ENCODE results near the gene MAD2L1.
"Not testable (repeated sequence)": the region's sequence is repeated elsewhere in the genome, so short reads cannot be mapped to it uniquely, and the experiment has no call there.

Gene MAD2L1

DNA sequence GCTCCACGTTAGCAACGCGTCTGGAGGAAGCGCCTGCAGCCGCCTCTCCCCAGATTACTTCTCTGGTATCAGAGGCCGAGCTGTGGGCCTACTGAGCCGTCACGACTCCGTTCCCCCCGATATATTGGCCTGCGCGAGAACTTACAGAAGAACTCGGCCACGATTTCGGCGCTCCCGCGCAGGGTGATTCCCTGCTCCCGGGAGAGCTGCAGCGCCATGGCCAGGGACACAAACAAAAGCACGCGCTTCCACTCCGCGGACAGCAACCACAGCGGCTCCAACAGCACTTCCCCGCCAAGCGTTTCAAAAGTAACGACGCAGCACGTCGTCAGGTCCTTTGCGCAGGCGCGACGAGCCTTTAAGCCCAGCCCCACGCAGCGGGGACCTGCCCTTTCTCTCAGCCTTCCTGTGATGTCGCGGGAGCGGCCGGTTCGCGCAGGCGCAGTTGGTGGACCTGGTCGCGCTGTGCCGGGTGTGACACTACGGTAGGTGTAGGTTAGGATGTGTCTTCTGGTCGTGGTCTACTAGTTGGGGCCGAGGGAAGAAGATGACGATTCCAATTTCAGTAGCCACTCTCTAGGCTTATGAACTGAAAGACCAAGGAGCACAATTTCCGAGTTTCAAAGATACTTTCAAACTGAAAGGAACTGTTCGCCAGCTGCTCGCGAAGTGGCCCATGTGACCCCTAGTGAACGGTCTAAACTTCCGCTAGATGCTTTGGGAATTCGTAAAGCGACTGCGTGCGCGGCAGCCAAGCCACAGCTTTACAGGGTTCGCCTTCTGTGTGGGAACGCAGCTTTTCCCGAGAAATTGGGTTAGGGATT, at the start of gene MAD2L1:
MAD2L1 (minus strand) TSS at position 332 of the 824 bp plus-strand sequence; CDS start at position 218, 114 bp downstream.
- peak; percentile 99 for DNase-seq (ENCODE audit: low spot score)
- H3K9me3 Mint-ChIP-seq: no peaks in the 10 kb centered on the region
- H3K4me3 Mint-ChIP-seq: peak within 1 kb of the TSS; percentile 96
- H3K4me1 Mint-ChIP-seq (ENCODE audit: low read depth): peaks cover 50% of the 10 kb centered on the region
- H3K27ac Mint-ChIP-seq: peak within 1 kb of the TSS; percentile 99
- H3K36me3 Mint-ChIP-seq (ENCODE audit: low read depth): peaks cover 34% of the 10 kb centered on the region
- H3K27me3 Mint-ChIP-seq (ENCODE audit: low read depth): no peaks in the 10 kb centered on the region

- H3K4me1 Mint-ChIP-seq (ENCODE audit: low read depth): no peaks in the 10 kb centered on the region
- H3K27me3 Mint-ChIP-seq (ENCODE audit: low read depth): no peaks in the 10 kb centered on the region
- no peaks in the 10 kb centered on the region for H3K36me3 Mint-ChIP-seq (ENCODE audit: low read depth)
- no peak for DNase-seq (ENCODE audit: low spot score)
- H3K9me3 Mint-ChIP-seq: no peaks in the 10 kb centered on the region
- no peak overlapping the region for H3K4me3 Mint-ChIP-seq
- no peak overlapping the region for H3K27ac Mint-ChIP-seq
Measured at GRCh38 chr4:120111745-120112144, 45.1 kb upstream of the MAD2L1 start.

GRCh38 chr4:120109406-120109805, 42.8 kb upstream of the MAD2L1 start:
- no peak for DNase-seq (ENCODE audit: low spot score)
- Mint-ChIP-seq H3K4me3 (no peak overlapping the region), H3K27me3 (ENCODE audit: low read depth) (no peaks in the 10 kb centered on the region), H3K36me3 (ENCODE audit: low read depth) (no peaks in the 10 kb centered on the region), H3K27ac (no peak overlapping the region), H3K9me3 (no peaks in the 10 kb centered on the region), H3K4me1 (ENCODE audit: low read depth) (no peaks in the 10 kb centered on the region)

DNA sequence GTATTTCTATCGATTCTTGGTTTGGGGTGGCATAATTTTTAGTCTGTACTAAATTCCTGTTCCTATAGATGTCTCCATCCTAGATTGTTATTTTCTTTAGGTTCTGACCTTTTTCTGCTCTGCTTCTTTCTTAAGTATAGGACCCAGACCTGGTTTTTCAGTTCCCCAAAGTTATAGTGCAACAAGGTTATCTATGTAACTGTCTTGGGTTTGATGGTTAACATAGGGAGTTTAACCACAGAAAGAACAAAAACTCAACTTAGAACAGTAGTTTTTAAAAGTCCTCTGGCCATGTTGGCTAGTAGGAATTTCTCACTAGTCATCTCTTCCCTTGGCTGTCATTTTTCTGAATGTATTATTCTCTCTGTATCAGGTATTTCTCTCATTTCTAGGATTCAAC, 38.8 kb upstream of the MAD2L1 start:
- Mint-ChIP-seq H3K4me3 (no peak overlapping the region), H3K9me3 (no peaks in the 10 kb centered on the region), H3K4me1 (ENCODE audit: low read depth) (no peaks in the 10 kb centered on the region), H3K36me3 (ENCODE audit: low read depth) (no peaks in the 10 kb centered on the region), H3K27me3 (ENCODE audit: low read depth) (peaks cover 2% of the 10 kb centered on the region), H3K27ac (no peak overlapping the region)
- no peak for DNase-seq (ENCODE audit: low spot score)

GRCh38 chr4:120096508-120097297, 30.1 kb upstream of the MAD2L1 start:
- no peaks in the 10 kb centered on the region for H3K9me3 Mint-ChIP-seq
- H3K27me3 Mint-ChIP-seq (ENCODE audit: low read depth): peaks cover 2% of the 10 kb centered on the region
- no peak for DNase-seq (ENCODE audit: low spot score)
- H3K27ac Mint-ChIP-seq: no peak overlapping the region
- H3K4me3 Mint-ChIP-seq: no peak overlapping the region
- no peaks in the 10 kb centered on the region for H3K36me3 Mint-ChIP-seq (ENCODE audit: low read depth)
- no peaks in the 10 kb centered on the region for H3K4me1 Mint-ChIP-seq (ENCODE audit: low read depth)

GRCh38 chr4:120088507-120088906, 21.9 kb upstream of the MAD2L1 start:
- no peaks in the 10 kb centered on the region for H3K9me3 Mint-ChIP-seq
- DNase-seq (ENCODE audit: low spot score): no peak
- H3K36me3 Mint-ChIP-seq (ENCODE audit: low read depth): no peaks in the 10 kb centered on the region
- H3K27me3 Mint-ChIP-seq (ENCODE audit: low read depth): peaks cover 3% of the 10 kb centered on the region
- no peaks in the 10 kb centered on the region for H3K4me1 Mint-ChIP-seq (ENCODE audit: low read depth)
- no peak overlapping the region for H3K4me3 Mint-ChIP-seq
- no peak overlapping the region for H3K27ac Mint-ChIP-seq

GRCh38 chr4:120088066-120088465, 21.4 kb upstream of the MAD2L1 start:
- not testable (repeated sequence) for H3K9me3 Mint-ChIP-seq; H3K27me3 Mint-ChIP-seq (ENCODE audit: low read depth); DNase-seq (ENCODE audit: low spot score); H3K4me3 Mint-ChIP-seq; H3K4me1 Mint-ChIP-seq (ENCODE audit: low read depth); H3K36me3 Mint-ChIP-seq (ENCODE audit: low read depth); H3K27ac Mint-ChIP-seq

- H3K9me3 Mint-ChIP-seq: no peaks in the 10 kb centered on the region
- H3K4me1 Mint-ChIP-seq (ENCODE audit: low read depth): no peaks in the 10 kb centered on the region
- H3K36me3 Mint-ChIP-seq (ENCODE audit: low read depth): no peaks in the 10 kb centered on the region
- no peak overlapping the region for H3K4me3 Mint-ChIP-seq
- no peak for DNase-seq (ENCODE audit: low spot score)
- H3K27me3 Mint-ChIP-seq (ENCODE audit: low read depth): peaks cover 9% of the 10 kb centered on the region
- H3K27ac Mint-ChIP-seq: no peak overlapping the region
Measured at GRCh38 chr4:120085705-120086104, 19.1 kb upstream of the MAD2L1 start.

DNA sequence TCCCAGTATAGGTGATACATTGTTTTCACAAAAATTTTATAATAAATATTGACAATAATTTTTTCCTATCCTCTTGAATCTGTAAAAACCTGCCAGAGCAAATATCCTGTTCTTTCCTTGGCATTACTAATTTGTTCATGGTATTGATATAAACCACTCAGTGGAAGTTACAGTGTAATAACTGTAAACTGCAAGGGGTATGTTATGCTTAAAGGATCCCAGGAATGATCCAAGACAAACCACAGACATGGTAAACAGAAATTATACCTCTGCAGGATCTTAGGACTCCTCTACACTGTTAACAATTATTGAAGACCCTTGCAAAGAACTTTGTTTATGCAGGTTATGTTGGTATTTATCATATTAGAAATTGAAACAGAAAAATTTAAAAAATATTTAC, 17.7 kb upstream of the MAD2L1 start:
- Mint-ChIP-seq H3K4me1 (ENCODE audit: low read depth) (no peaks in the 10 kb centered on the region), H3K27me3 (ENCODE audit: low read depth) (peaks cover 9% of the 10 kb centered on the region), H3K9me3 (no peaks in the 10 kb centered on the region), H3K27ac (no peak overlapping the region), H3K4me3 (no peak overlapping the region), H3K36me3 (ENCODE audit: low read depth) (no peaks in the 10 kb centered on the region)
- DNase-seq (ENCODE audit: low spot score): no peak

DNA sequence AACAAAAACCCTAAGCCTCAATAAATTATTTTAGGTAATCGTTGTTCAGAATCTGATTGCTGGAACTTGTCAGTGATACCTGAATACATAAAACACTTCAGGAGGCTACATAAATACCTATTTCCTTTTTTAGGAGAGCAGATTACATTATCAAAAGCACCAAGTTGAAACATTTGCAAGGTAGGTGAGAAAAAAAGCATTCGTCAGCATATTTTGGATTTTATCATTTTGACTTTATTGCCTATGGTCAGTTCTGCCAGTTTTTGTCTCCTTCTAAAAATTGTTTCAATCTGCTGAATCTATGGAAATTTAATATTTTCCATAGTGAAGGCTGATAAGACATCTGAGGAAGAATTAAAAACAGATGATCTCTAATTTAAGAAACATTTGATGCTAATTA, 16.5 kb upstream of the MAD2L1 start:
- Mint-ChIP-seq H3K4me3 (no peak overlapping the region), H3K9me3 (no peaks in the 10 kb centered on the region), H3K36me3 (ENCODE audit: low read depth) (no peaks in the 10 kb centered on the region), H3K27ac (no peak overlapping the region), H3K4me1 (ENCODE audit: low read depth) (no peaks in the 10 kb centered on the region), H3K27me3 (ENCODE audit: low read depth) (peaks cover 9% of the 10 kb centered on the region)
- no peak for DNase-seq (ENCODE audit: low spot score)

DNA sequence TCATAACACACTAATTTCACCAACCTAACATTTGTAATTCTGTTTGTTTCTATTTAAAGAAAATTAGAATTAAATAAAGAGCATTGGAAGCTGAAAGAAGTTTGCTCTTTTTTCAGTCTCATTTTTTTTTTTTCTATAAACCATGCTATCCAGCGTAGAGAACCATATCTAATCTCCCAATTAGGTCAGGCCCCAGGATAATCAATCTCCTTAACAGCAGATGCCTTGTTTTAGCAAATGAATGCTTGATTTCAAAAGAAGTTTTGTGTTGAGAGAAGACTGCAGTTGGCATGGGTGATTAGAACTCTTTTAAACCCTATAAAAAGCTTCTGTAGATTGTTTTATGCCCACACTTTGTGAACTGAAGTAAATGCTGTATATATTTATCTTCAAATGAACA, 15.6 kb upstream of the MAD2L1 start:
- Mint-ChIP-seq H3K27ac (no peak overlapping the region), H3K9me3 (no peaks in the 10 kb centered on the region), H3K36me3 (ENCODE audit: low read depth) (no peaks in the 10 kb centered on the region), H3K4me1 (ENCODE audit: low read depth) (no peaks in the 10 kb centered on the region), H3K4me3 (no peak overlapping the region), H3K27me3 (ENCODE audit: low read depth) (peaks cover 9% of the 10 kb centered on the region)
- no peak for DNase-seq (ENCODE audit: low spot score)

- Mint-ChIP-seq H3K27me3 (ENCODE audit: low read depth) (peaks cover 9% of the 10 kb centered on the region), H3K9me3 (no peaks in the 10 kb centered on the region), H3K4me3 (no peak overlapping the region), H3K36me3 (ENCODE audit: low read depth) (no peaks in the 10 kb centered on the region), H3K4me1 (ENCODE audit: low read depth) (no peaks in the 10 kb centered on the region), H3K27ac (no peak overlapping the region)
- DNase-seq (ENCODE audit: low spot score): no peak
Measured at GRCh38 chr4:120081726-120082125, 15.1 kb upstream of the MAD2L1 start.

- no peak overlapping the region for H3K4me3 Mint-ChIP-seq
- no peaks in the 10 kb centered on the region for H3K4me1 Mint-ChIP-seq (ENCODE audit: low read depth)
- H3K27me3 Mint-ChIP-seq (ENCODE audit: low read depth): peaks cover 8% of the 10 kb centered on the region
- H3K36me3 Mint-ChIP-seq (ENCODE audit: low read depth): no peaks in the 10 kb centered on the region
- no peak overlapping the region for H3K27ac Mint-ChIP-seq
- no peaks in the 10 kb centered on the region for H3K9me3 Mint-ChIP-seq
- no peak for DNase-seq (ENCODE audit: low spot score)
Measured at GRCh38 chr4:120080533-120080932, 13.9 kb upstream of the MAD2L1 start.

DNA sequence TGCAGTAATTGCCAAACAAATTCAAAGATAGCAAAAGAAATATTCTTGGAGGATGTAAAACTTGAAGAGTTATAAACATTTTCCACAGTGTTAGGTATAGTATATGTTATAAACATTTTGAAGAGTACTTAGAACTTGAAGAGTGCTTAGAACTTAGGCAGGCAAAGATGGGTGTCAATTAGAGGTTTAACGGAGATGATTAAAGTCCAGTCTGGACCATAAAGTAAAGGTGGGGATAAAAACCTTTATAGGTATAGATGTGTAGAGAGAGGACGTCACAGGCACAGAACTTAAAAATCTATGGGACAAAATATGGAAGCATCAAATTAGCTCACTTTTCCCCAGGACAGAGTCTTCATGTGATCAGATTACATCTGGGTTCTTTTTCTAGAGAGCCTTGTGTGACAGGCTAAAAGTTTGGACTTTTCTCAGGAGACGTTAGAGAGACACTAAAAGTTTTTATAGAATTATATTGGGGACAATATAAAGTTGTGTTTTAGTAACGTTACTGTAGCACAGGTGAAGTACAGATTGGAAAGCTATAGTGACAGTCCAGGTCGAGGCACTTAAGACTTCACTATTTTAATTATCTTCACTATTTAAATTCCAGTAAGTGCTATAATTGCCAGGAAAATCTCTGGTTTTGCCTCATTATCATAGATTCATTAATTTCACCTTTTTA, 13.3 kb upstream of the MAD2L1 start:
- no peak overlapping the region for H3K4me3 Mint-ChIP-seq
- no peaks in the 10 kb centered on the region for H3K9me3 Mint-ChIP-seq
- DNase-seq (ENCODE audit: low spot score): no peak
- no peak overlapping the region for H3K27ac Mint-ChIP-seq
- H3K36me3 Mint-ChIP-seq (ENCODE audit: low read depth): no peaks in the 10 kb centered on the region
- H3K4me1 Mint-ChIP-seq (ENCODE audit: low read depth): no peaks in the 10 kb centered on the region
- H3K27me3 Mint-ChIP-seq (ENCODE audit: low read depth): peaks cover 8% of the 10 kb centered on the region
